ENCODE results near the gene GUK1. TPM values are rescaled to one million over a fixed set of nuclear protein-coding genes. Genes with fewer than 3 reads are reported as not detected.

GUK1 gene
- total and polyA plus RNA-seq, 2 of the 4 experiments (the other 2 are of a cell fraction), result 465 to 548 TPM

- Histone ChIP-seq H3K9me1 (ENCODE audit: insufficient read depth, low read length) (peaks cover 14% of the 10 kb centered on the region; the same call in 1 of the 2 replicates), H2AFZ (replicated peaks; ENCODE audit: low read length, poor library complexity) (peak overlapping the region; percentile 67), H3K9ac (ENCODE audit: low read depth, low read length) (no peak overlapping the region), H3K9me3 (ENCODE audit: control insufficient read depth, insufficient read depth, low read length) (no peaks in the 10 kb centered on the region), H2BK120ac (ENCODE audit: low read depth, low read length) (no peak overlapping the region), H3K27ac (ENCODE audit: insufficient read depth, low read length) (no peak overlapping the region), H3K4me2 (ENCODE audit: low read depth, low read length) (no peak overlapping the region), H3K36me3 (ENCODE audit: control insufficient read depth, insufficient read depth, low read length) (no peaks in the 10 kb centered on the region), H4K91ac (ENCODE audit: insufficient read depth, low read depth, low read length) (no peak overlapping the region), H2AK5ac (ENCODE audit: low read depth, low read length) (peak overlapping the region; percentile 35), H3K4me1 (ENCODE audit: control insufficient read depth, insufficient read depth, low read length) (peaks cover 12% of the 10 kb centered on the region), H3K4ac (ENCODE audit: low read depth, low read length) (0 out of 2 replicates have a peak overlapping the region, but pooled peaks have one; percentile 7), H2AK9ac (replicated peaks; ENCODE audit: low read depth, low read length, poor library complexity) (peak overlapping the region; percentile 80), H3K4me3 (ENCODE audit: insufficient read depth, low read depth, low read length) (no peak overlapping the region), H4K5ac (ENCODE audit: low read depth, low read length) (no peak overlapping the region; the same call in 1 of the 2 replicates), H2BK5ac (ENCODE audit: low read depth, low read length, poor library complexity, severe bottlenecking) (no peak overlapping the region), H3K27me3 (ENCODE audit: control insufficient read depth, insufficient read depth, low read length) (no peaks in the 10 kb centered on the region), H2BK15ac (ENCODE audit: low read depth, low read length) (no peak overlapping the region), H4K20me1 (ENCODE audit: insufficient read depth, low read length) (no peaks in the 10 kb centered on the region), H3K79me1 (ENCODE audit: low read depth in 1 of 2, low read length in 2 of 2) (peaks cover 7 to 24% of the 10 kb centered on the region in 2 experiments; a peak in 3 of 4 replicates), H3K23ac (ENCODE audit: low read depth, low read length) (no peak overlapping the region), H3K56ac (ENCODE audit: extremely low read depth, insufficient read depth, low read length) (no peak overlapping the region), H3K18ac (ENCODE audit: low read depth, low read length) (no peak overlapping the region), H4K8ac (ENCODE audit: low read depth in 2 of 2, low read length in 2 of 2) (0 out of 4 replicates have a peak overlapping the region, but pooled peaks of 1 of the 2 experiments have one; percentile 47), H3K14ac (replicated peaks; ENCODE audit: low read depth, low read length) (no peak overlapping the region), H2BK20ac (ENCODE audit: low read depth, low read length) (no peak overlapping the region)
- WGBS, 2 experiments (ENCODE audit: extremely low coverage in 2 of 2, insufficient read length in 1 of 2), result 100% methylated on average over 1 of the region's 14 CpGs; no CpG with 5 or more reads in 1 of the 2 experiments
- DNase-seq, result no peak
- no peak for ATAC-seq (ENCODE audit: low read depth)
- CTCF ChIA-PET, result no interaction called here
- in situ Hi-C loops (cut with MboI; ENCODE audit: low sequenced_read_pairs), result no loop called here
- TF ChIP-seq MAZ (IDR thresholded peaks at IDR 0.05; ENCODE audit: borderline replicate concordance, low read depth, low read length) (no peak), BHLHE40 (IDR thresholded peaks at IDR 0.05; ENCODE audit: low read depth, low read length) (no peak), POLR2A (IDR thresholded peaks at IDR 0.05; ENCODE audit: low read depth, low read length) (no peak), RFX5 (IDR thresholded peaks at IDR 0.05; ENCODE audit: low read depth, low read length) (no peak), NFE2L2 (IDR thresholded peaks at IDR 0.05; ENCODE audit: low read depth, low read length) (no peak), SMC3 (IDR thresholded peaks at IDR 0.05; ENCODE audit: low read depth, low read length) (no peak), CEBPB (IDR thresholded peaks at IDR 0.05; ENCODE audit: low read depth, low read length) (no peak)
- TF ChIP-seq, protein P1, sequence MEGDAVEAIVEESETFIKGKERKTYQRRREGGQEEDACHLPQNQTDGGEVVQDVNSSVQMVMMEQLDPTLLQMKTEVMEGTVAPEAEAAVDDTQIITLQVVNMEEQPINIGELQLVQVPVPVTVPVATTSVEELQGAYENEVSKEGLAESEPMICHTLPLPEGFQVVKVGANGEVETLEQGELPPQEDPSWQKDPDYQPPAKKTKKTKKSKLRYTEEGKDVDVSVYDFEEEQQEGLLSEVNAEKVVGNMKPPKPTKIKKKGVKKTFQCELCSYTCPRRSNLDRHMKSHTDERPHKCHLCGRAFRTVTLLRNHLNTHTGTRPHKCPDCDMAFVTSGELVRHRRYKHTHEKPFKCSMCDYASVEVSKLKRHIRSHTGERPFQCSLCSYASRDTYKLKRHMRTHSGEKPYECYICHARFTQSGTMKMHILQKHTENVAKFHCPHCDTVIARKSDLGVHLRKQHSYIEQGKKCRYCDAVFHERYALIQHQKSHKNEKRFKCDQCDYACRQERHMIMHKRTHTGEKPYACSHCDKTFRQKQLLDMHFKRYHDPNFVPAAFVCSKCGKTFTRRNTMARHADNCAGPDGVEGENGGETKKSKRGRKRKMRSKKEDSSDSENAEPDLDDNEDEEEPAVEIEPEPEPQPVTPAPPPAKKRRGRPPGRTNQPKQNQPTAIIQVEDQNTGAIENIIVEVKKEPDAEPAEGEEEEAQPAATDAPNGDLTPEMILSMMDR (conservative IDR thresholded peaks at IDR 0.05; ENCODE audit: low read depth, low read length), result no peak
- no TSS peak for BruUV-seq (replicated peaks)
- intact Hi-C loops (cut with micrococcal nuclease), result no loop called here
- POLR2A ChIA-PET (ENCODE audit: unreplicated experiment), result no interaction called here
- dilution Hi-C loops (cut with HindIII; ENCODE audit: low sequenced_read_pairs, unreplicated experiment), result no loop called here
Observed at GRCh38 chr1:228162286-228163006, 22.4 kb downstream of the GUK1 start.
